OCI-LY1 (cell line): Measurements from ENCODE around the gene MGST1.

ENCODE experiments used
- H2AFZ ChIP-seq: fragments of 200-600 bp; sonication (generic), shearing (Covaris generic); 2 replicates; pipeline ENCODE4 v1.6.0; 2014; ENCODE audit warnings: antibody characterized with exemption, mild to moderate bottlenecking, low read length
- H3F3A ChIP-seq: fragments of 200-600 bp; sonication (generic), shearing (Covaris generic); 2 replicates; pipeline ENCODE4 v1.6.0; 2014; ENCODE audit warnings: mild to moderate bottlenecking, antibody characterized with exemption, low read length, moderate library complexity; ENCODE audit not compliant: insufficient read depth
- H3K27ac ChIP-seq: fragments of 200-600 bp; sonication (generic); 2 replicates; pipeline ENCODE4 v1.5.1; 2014; ENCODE audit warnings: low read length, mixed run types, mild to moderate bottlenecking, low read depth; ENCODE audit not compliant: poor library complexity, severe bottlenecking
- H3K27me3 ChIP-seq: fragments of 200-600 bp; sonication (generic); 2 replicates; pipeline ENCODE4 v1.6.0; 2014; ENCODE audit warnings: antibody characterized with exemption, mild to moderate bottlenecking, low read length, moderate library complexity; ENCODE audit not compliant: insufficient read depth
- H3K36me3 ChIP-seq: fragments of 200-600 bp; sonication (generic); 2 replicates; pipeline ENCODE4 v1.6.1; 2014; ENCODE audit warnings: mild to moderate bottlenecking, antibody characterized with exemption, low read length, moderate library complexity, mixed read lengths; ENCODE audit not compliant: insufficient read depth
- H3K4me1 ChIP-seq: fragments of 200-600 bp; sonication (generic); 2 replicates; pipeline ENCODE4 v1.5.1; 2014; ENCODE audit warnings: mild to moderate bottlenecking, low read length, moderate library complexity; ENCODE audit not compliant: insufficient read depth, severe bottlenecking
- H3K4me2 ChIP-seq: fragments of 200-600 bp; sonication (generic), shearing (Covaris generic); 2 replicates; pipeline ENCODE4 v1.6.1; 2014; ENCODE audit warnings: low read length
- H3K4me3 ChIP-seq: fragments of 200-600 bp; sonication (generic); 2 replicates; pipeline ENCODE4 v1.5.1; 2014; ENCODE audit warnings: low read length, low read depth, mild to moderate bottlenecking, mixed read lengths; ENCODE audit not compliant: poor library complexity, severe bottlenecking
- H3K79me2 ChIP-seq: fragments of 200-600 bp; shearing (Covaris generic); 2 replicates; pipeline ENCODE4 v1.6.1; 2016; ENCODE audit warnings: mixed run types, low read length, mixed read lengths; ENCODE audit not compliant: insufficient read depth
- H3K9ac ChIP-seq: fragments of 200-600 bp; sonication (generic), shearing (Covaris generic); 2 replicates; pipeline ENCODE4 v1.6.1; 2014; ENCODE audit warnings: mild to moderate bottlenecking, low read length, mixed read lengths
- H3K9me2 ChIP-seq: fragments of 200-600 bp; sonication (generic), shearing (Covaris generic); 2 replicates; pipeline ENCODE4 v1.6.1; 2014; ENCODE audit warnings: low read depth, mild to moderate bottlenecking, low read length, mixed read lengths
- H3K9me3 ChIP-seq: fragments of 200-600 bp; shearing (Covaris generic); 2 replicates; pipeline ENCODE4 v1.6.1; 2014; ENCODE audit warnings: low read length, mixed read lengths
- H4K20me1 ChIP-seq: fragments of 200-600 bp; sonication (generic), shearing (Covaris generic); 2 replicates; pipeline ENCODE4 v1.6.0; 2016; ENCODE audit warnings: mild to moderate bottlenecking, low read length; ENCODE audit not compliant: insufficient read depth
- EZH2 ChIP-seq: fragments of 200-600 bp; sonication (generic), shearing (Covaris generic); IDR thresholded peaks from 2 replicates; pipeline ENCODE4 v1.8.0; 2017; ENCODE audit warnings: borderline replicate concordance, mixed run types, mild to moderate bottlenecking, antibody characterized with exemption, low read length, moderate library complexity, mixed read lengths
- TF ChIP-seq, protein P1 (sequence below): fragments of 200-600 bp; sonication (generic), shearing (Covaris generic); IDR thresholded peaks from 2 replicates; pipeline ENCODE4 v1.5.1; 2017; ENCODE audit warnings: mild to moderate bottlenecking, antibody characterized with exemption, low read length, moderate library complexity, mixed read lengths

MGST1 gene, protein sequence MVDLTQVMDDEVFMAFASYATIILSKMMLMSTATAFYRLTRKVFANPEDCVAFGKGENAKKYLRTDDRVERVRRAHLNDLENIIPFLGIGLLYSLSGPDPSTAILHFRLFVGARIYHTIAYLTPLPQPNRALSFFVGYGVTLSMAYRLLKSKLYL

DNA sequence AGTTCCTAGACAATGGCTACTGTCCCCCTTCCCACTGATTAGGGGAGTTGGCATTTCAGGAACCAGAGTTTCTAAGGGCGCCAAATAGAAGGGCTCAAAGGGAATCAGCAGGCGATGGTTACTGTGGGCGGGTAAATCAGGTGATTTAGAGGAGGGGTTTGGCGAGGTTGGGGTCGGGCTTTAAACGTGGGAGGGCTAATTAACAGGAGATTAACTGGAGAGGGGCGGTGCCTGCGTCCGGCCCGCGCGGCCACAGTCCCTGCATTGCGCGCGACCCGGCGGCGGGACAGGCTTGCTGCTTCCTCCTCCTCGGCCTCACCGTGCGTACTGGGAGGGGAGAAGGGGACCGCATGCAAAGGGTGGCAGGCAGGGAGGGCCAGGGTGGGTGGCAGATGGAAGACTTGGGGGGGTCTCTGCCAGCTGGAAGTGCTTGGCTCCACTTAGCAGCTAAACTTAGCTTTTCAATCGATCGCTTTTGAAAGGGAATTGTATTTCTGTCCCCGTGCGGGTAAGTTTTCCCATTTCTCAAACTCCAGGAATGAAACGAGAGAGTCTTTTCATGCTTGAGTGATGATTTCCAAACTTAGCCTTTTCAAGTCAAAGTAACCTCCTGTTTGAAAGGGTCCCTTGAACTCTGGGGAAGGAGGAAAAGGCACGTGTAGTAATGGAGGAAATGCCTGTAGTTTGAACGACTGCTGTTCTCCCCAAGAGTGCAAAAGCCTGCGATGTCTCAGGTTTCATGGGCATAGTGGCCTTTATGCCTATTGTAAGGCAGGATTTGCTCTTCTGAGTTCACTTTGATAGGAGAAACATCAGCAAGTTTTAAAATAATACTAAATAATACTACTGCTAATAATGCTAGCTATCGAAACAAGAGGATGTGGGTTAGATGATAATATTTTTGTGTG lies at the start of gene MGST1:
Gene MGST1 (plus strand): TSS at position 255 of the 908 bp plus-strand sequence. CDS start 6,608 bp downstream, outside the sequence.
- no peaks in the 10 kb centered on the region for H3F3A ChIP-seq
- no peak within 1 kb of the TSS for H2AFZ ChIP-seq
- H3K9me3 ChIP-seq: no peaks in the 10 kb centered on the region
- H3K27ac ChIP-seq: no peak within 1 kb of the TSS
- no peaks in the 10 kb centered on the region for H3K9me2 ChIP-seq
- TF ChIP-seq, protein P1, sequence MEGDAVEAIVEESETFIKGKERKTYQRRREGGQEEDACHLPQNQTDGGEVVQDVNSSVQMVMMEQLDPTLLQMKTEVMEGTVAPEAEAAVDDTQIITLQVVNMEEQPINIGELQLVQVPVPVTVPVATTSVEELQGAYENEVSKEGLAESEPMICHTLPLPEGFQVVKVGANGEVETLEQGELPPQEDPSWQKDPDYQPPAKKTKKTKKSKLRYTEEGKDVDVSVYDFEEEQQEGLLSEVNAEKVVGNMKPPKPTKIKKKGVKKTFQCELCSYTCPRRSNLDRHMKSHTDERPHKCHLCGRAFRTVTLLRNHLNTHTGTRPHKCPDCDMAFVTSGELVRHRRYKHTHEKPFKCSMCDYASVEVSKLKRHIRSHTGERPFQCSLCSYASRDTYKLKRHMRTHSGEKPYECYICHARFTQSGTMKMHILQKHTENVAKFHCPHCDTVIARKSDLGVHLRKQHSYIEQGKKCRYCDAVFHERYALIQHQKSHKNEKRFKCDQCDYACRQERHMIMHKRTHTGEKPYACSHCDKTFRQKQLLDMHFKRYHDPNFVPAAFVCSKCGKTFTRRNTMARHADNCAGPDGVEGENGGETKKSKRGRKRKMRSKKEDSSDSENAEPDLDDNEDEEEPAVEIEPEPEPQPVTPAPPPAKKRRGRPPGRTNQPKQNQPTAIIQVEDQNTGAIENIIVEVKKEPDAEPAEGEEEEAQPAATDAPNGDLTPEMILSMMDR: no peak
- no peak for TF ChIP-seq EZH2
- H3K27me3 ChIP-seq: no peaks in the 10 kb centered on the region
- H3K9ac ChIP-seq: no peak within 1 kb of the TSS
- H3K4me1 ChIP-seq: no peaks in the 10 kb centered on the region
- H3K4me3 ChIP-seq: no peak within 1 kb of the TSS
- no peaks in the 10 kb centered on the region for H3K36me3 ChIP-seq
- H3K4me2 ChIP-seq: no peak within 1 kb of the TSS
- no peaks in the 10 kb centered on the region for H4K20me1 ChIP-seq
- H3K79me2 ChIP-seq: no peaks in the 10 kb centered on the region

DNA sequence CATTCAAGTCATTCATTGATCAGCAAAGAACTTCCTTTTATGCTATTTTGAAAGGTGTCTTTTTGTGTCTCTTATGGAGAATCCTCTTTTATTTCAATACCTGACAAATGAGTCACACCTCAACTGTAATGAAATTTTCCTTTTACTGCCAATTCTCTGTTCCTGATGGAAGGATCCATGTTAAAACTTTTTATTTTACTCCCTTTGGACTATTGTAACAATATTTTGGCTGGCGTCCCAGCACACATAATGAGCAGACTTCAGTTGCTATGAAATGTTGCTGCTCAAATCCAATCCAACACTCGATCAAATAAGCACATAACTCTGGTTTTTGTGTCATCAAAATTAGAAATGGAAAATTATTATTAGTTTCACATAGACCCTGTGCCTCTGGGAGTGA lies 48.0 kb upstream of the MGST1 start:
- no peak overlapping the region for H3K4me2 ChIP-seq
- no peak overlapping the region for H2AFZ ChIP-seq
- no peak for TF ChIP-seq EZH2
- TF ChIP-seq, protein P1: no peak
- H3K4me1 ChIP-seq: no peaks in the 10 kb centered on the region
- no peak overlapping the region for H3K27ac ChIP-seq
- no peaks in the 10 kb centered on the region for H4K20me1 ChIP-seq
- H3F3A ChIP-seq: no peaks in the 10 kb centered on the region
- no peaks in the 10 kb centered on the region for H3K36me3 ChIP-seq
- no peaks in the 10 kb centered on the region for H3K9me3 ChIP-seq
- no peak overlapping the region for H3K9ac ChIP-seq
- no peak overlapping the region for H3K4me3 ChIP-seq
- H3K79me2 ChIP-seq: no peaks in the 10 kb centered on the region
- H3K9me2 ChIP-seq: no peaks in the 10 kb centered on the region
- H3K27me3 ChIP-seq: no peaks in the 10 kb centered on the region; the same call in 1 of the 2 replicates

DNA sequence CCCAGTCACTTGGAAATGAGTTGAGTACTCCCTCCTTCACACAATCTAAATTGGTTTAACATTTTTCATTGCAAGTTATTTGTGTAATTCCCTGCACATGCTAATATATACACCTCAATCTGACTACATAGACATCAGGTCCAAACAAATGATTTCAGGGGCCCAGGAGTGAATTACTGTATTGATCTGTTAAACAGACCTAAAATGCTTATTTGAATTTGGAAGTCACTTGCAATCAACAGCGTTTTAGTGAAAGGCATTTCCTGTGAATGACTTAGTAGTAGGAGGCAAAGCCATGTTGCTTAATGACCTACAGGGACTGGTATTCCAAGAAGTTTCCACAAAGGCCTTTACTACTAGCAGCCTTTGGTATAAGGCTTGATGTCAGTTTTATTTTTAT lies 47.3 kb upstream of the MGST1 start:
- Histone ChIP-seq H3K4me2 (no peak overlapping the region), H4K20me1 (no peaks in the 10 kb centered on the region), H3K36me3 (no peaks in the 10 kb centered on the region), H3K9ac (no peak overlapping the region), H3K27ac (no peak overlapping the region), H3K4me1 (no peaks in the 10 kb centered on the region), H3K4me3 (no peak overlapping the region), H3K9me3 (no peaks in the 10 kb centered on the region), H3F3A (no peaks in the 10 kb centered on the region), H3K79me2 (no peaks in the 10 kb centered on the region), H2AFZ (no peak overlapping the region), H3K9me2 (no peaks in the 10 kb centered on the region), H3K27me3 (no peaks in the 10 kb centered on the region; the same call in 1 of the 2 replicates)
- TF ChIP-seq EZH2: no peak
- TF ChIP-seq, protein P1: no peak
